Adipose tissue (tissue), 3 donors: ENCODE data around the gene AKAP9. TPM values are rescaled to one million over a fixed set of nuclear protein-coding genes. Genes with fewer than 3 reads are reported as not detected.
"Not testable (repeated sequence)": the region's sequence is repeated elsewhere in the genome, so short reads cannot be mapped to it uniquely, and the experiment has no call there.

ENCODE experiments used
- H3K27ac ChIP-seq: one replicate; pipeline ENCODE4 v1.5.1; 2013; ENCODE audit warnings: low read depth, low read length
- WGBS, 3 donors: extraction: QIAGEN DNeasy Blood & Tissue Kit; methylation state at CpG; one replicate each; pipeline ENCODE4 v1.1.7; 2013; 5-methylcytosine and 5-hydroxymethylcytosine counted together
- polyA plus RNA-seq, 3 donors: library from polyadenylated mRNA; stranded (reverse); fragments of 200-250 nt; gene quantifications; one replicate each; pipeline ENCODE4 v1.2.3, GENCODE V29; 2013
- donor health status: healthy with polysubstance abuse.
- donor health status: Bipolar disorder and iron deficiency.
- donor health status: healthy.

Gene AKAP9
- polyA plus RNA-seq, 3 donors, result 10.6 to 13.9 (median 12.2) TPM

- no peak overlapping the region for H3K27ac ChIP-seq
These were observed 47.6 kb downstream of the AKAP9 start for GRCh38 chr7:91988213-91988612.

- WGBS, 3 donors, result 77 to 88% (median 81%) methylated on average over 3 of the region's 3 CpGs
- H3K27ac ChIP-seq, result no peak overlapping the region
These were observed 53.3 kb downstream of the AKAP9 start for GRCh38 chr7:91993976-91994375.

GRCh38 chr7:91995391-91996105 lies 54.9 kb downstream of the AKAP9 start:
- WGBS, 3 donors, result 58 to 78% (median 71%) methylated on average over 2 of the region's 2 CpGs
- no peak overlapping the region for H3K27ac ChIP-seq

- no peak overlapping the region for H3K27ac ChIP-seq
- 95 to 99% (median 98%) methylated on average over 2 of the region's 2 CpGs for WGBS, 3 donors
These were observed 59.2 kb downstream of the AKAP9 start for GRCh38 chr7:91999631-92000565.

GRCh38 chr7:92002720-92003119 lies 62.1 kb downstream of the AKAP9 start:
- WGBS, 3 donors, result 97 to 100% (median 98%) methylated on average over 1 of the region's 1 CpG
- no peak overlapping the region for H3K27ac ChIP-seq

GRCh38 chr7:92006046-92006445 lies 65.4 kb downstream of the AKAP9 start:
- WGBS, 3 donors, result 94 to 95% (median 94%) methylated on average over 2 of the region's 2 CpGs
- H3K27ac ChIP-seq, result no peak overlapping the region

GRCh38 chr7:92010215-92010614 lies 69.6 kb downstream of the AKAP9 start:
- WGBS, 3 donors, result 96 to 99% (median 97%) methylated on average over 5 of the region's 5 CpGs
- H3K27ac ChIP-seq, result no peak overlapping the region

- H3K27ac ChIP-seq, result no peak overlapping the region
These were observed 72.9 kb downstream of the AKAP9 start for GRCh38 chr7:92013611-92014010.

GRCh38 chr7:92020636-92021035 lies 80.0 kb downstream of the AKAP9 start:
- no peak overlapping the region for H3K27ac ChIP-seq

GRCh38 chr7:92025260-92025659 lies 84.6 kb downstream of the AKAP9 start:
- 77 to 84% (median 83%) methylated on average over 3 of the region's 3 CpGs for WGBS, 3 donors
- H3K27ac ChIP-seq, result no peak overlapping the region

GRCh38 chr7:92026635-92027034 lies 86.0 kb downstream of the AKAP9 start:
- not testable (repeated sequence) for H3K27ac ChIP-seq
- WGBS, 3 donors, result 99% methylated on average over 20 to 24 of the region's 24 CpGs

- 99% methylated on average over 28 to 29 of the region's 29 CpGs for WGBS, 3 donors
- H3K27ac ChIP-seq, result not testable (repeated sequence)
These were observed 86.5 kb downstream of the AKAP9 start for GRCh38 chr7:92027128-92027527.

GRCh38 chr7:92028226-92028625 lies 87.6 kb downstream of the AKAP9 start:
- 90 to 92% (median 90%) methylated on average over 2 of the region's 2 CpGs for WGBS, 3 donors
- H3K27ac ChIP-seq, result no peak overlapping the region

GRCh38 chr7:92028686-92029085 lies 88.0 kb downstream of the AKAP9 start:
- no peak overlapping the region for H3K27ac ChIP-seq
- 93 to 97% (median 94%) methylated on average over 1 of the region's 1 CpG for WGBS, 3 donors

GRCh38 chr7:92034116-92034515 lies 93.5 kb downstream of the AKAP9 start:
- no peak overlapping the region for H3K27ac ChIP-seq
- 79 to 82% (median 79%) methylated on average over 2 of the region's 2 CpGs for WGBS, 3 donors

GRCh38 chr7:92035576-92035975 lies 94.9 kb downstream of the AKAP9 start:
- no peak overlapping the region for H3K27ac ChIP-seq
- 97 to 100% (median 98%) methylated on average over 1 of the region's 1 CpG for WGBS, 3 donors

GRCh38 chr7:92039900-92040299 lies 99.2 kb downstream of the AKAP9 start:
- no peak overlapping the region for H3K27ac ChIP-seq
- WGBS, 3 donors, result 81 to 97% (median 93%) methylated on average over 1 of the region's 1 CpG

- WGBS, 3 donors, result 29 to 94% (median 93%) methylated on average over 4 of the region's 4 CpGs
- H3K27ac ChIP-seq, result no peak overlapping the region
These were observed 101.5 kb downstream of the AKAP9 start for GRCh38 chr7:92042056-92042737.

GRCh38 chr7:92043098-92043497 lies 102.4 kb downstream of the AKAP9 start:
- H3K27ac ChIP-seq, result no peak overlapping the region
- WGBS, 3 donors, result 63 to 94% (median 91%) methylated on average over 2 of the region's 2 CpGs
